NCI-H82 treated with DMSO at 0.1 percent for 48 hours (cell line): ENCODE measurements around the gene PSME2.

Experiments
- DNase-seq: peaks from one replicate; lab custom pipeline; 2025; ENCODE audit not compliant: unreplicated experiment; lab: John Stamatoyannopoulos, UW

The PSME2 gene

GRCh38 chr14:24156840-24157239, 10.4 kb upstream of the PSME2 start:
- no peak for DNase-seq

GRCh38 chr14:24155100-24155499, 8.7 kb upstream of the PSME2 start:
- no peak for DNase-seq

DNA sequence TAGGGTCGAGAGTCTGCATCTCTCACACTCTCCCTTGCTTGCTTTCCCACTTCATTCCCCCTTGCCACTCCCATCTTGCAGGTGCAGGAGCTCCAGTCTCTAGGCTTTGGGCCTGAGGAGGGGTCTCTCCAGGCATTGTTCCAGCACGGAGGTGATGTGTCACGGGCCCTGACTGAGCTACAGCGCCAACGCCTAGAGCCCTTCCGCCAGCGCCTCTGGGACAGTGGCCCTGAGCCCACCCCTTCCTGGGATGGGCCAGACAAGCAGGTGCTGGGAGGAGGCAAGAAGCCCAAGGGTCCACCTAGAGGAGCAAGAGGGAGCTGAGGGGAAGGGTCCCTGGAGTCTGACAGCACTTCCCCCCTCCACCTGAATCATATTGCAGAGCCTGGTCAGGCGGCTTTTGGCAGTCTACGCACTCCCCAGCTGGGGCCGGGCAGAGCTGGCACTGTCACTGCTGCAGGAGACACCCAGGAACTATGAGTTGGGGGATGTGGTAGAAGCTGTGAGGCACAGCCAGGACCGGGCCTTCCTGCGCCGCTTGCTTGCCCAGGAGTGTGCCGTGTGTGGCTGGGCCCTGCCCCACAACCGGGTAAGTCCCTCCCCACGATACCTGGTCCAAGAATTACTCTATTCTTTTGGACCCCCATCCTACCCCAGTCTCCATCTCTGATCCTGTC, 5.1 kb upstream of the PSME2 start:
- DNase-seq = no peak

DNA sequence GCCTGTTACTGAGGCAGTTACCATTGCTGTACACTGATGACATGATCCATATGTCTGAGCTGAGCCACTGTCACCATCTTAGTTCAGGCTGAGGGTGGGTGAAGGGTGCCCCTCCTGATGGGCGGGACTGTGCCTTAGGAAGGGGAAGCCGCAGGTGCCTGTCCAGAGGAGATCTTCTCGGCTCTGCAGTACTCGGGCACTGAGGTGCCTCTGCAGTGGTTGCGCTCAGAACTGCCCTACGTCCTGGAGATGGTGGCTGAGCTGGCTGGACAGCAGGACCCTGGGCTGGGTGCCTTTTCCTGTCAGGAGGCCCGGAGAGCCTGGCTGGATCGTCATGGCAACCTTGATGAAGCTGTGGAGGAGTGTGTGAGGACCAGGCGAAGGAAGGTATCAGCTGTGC, 4.6 kb upstream of the PSME2 start:
- DNase-seq = no peak

GRCh38 chr14:24150567-24150966, 4.2 kb upstream of the PSME2 start:
- no peak for DNase-seq

- DNase-seq = no peak
Measured at GRCh38 chr14:24150061-24150460, 3.7 kb upstream of the PSME2 start.

- DNase-seq = no peak
Measured at GRCh38 chr14:24149302-24149969, 3.0 kb upstream of the PSME2 start.

GRCh38 chr14:24147761-24148428, 1.5 kb upstream of the PSME2 start:
- no peak for DNase-seq

- DNase-seq = peak; percentile 94
Measured at GRCh38 chr14:24146978-24147760, 759 bp upstream of the PSME2 start, which contains the start of gene RNF31. Gene RNF31, plus strand, starts transcription at chr14:24147498. Its CDS starts 201 bp downstream, at chr14:24147699.

GRCh38 chr14:24145690-24146452, 539 bp downstream of the PSME2 start:
- no peak for DNase-seq

DNA sequence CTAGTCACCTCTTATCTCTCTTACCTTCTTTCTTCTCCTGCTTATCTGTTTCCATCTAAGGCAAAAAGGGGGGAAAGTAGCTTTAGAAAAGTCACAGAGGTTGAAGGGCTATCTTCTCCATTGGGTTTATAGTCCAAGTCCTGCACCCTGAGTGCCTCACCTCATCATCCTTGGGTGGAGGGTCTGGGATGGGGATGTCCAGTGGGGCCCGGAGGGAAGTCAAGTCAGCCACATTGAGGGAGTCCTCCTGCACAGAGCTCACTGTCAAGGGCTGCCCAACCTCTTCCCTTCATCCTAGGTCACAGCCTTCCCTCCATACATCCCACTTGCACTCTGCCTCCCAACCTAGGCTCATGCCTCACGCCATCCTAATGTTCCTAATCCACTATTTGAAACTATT, 1.2 kb downstream of the PSME2 start:
- DNase-seq = no peak

DNA sequence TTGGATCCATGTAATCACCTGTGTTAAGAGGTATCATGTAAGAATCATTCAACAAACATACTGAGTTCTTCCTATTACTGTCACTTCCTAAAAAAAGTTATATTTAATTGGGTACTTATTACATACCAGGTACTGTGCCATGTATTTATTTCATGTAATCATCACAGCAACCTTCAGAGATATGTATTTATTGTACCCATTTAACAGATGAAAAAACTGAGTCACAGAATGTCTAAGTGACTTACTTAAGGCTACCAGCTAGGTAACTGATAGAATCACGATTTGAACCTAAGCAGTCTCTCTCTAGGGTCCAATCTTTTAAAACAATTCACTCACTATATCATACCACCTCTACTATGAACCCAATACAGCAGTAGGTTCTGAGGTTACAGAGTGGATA, 2.0 kb downstream of the PSME2 start:
- DNase-seq = no peak

DNA sequence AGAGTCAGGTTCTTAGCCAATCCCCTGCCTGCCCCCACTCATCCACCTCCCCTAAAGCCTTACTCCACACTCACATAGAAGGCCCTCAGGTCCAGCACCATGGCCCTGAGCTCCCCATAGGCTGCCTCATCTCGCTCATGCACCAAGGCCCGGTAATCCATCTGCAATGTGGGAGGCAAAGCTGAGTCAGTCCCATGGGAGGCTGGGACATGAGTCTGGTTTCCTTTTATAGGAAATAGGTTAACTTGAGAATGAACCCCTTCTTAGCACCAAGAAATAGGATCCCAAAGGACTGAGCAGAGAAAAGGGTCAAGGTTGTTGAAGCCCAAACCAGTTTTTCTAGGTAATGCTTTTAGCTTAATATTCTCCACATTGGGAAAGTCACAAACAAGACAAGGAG, 2.9 kb downstream of the PSME2 start:
- no peak for DNase-seq

DNA sequence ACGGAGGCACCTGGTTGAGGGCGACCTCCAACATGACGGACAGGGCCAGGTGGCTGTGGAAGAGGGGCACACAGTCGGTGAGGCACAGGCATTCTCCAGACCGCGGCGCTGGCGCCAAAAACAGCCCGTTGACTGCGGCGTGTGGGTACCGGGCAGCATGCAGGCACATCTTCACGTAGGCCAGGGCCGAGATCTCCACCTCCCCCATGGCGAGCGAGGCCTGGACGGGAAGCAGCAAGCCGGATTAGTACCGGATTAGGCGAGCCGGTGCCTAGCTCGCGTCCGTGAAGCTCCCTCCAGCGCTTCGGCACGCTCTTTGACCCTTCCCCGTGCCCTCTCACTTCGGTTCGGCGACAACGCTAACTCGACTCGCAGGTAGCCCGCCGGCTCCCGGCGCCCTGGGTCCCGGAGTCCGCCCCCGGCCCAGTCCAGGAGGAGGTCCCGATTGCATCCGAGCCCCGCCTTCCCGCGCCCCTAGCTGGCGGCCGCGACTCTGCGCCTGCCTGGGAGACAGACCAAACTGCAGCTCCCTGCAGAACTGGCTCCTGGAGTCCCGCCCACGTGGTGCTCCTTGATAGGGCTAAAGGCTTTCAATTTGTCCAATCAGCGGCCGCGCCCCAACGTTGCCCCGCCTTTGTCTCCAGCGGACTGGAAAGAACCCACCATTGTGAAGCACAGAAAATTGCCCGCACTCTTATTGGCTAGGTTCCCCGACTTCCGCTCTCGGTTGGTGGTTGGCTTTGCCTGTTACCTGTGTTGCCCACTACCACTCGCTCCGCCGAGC, 5.1 kb downstream of the PSME2 start, which contains the start of gene EMC9:
Gene EMC9 (minus strand): TSS at position 495 of the 784 bp plus-strand sequence. CDS start 287 bp downstream, at position 208.
- DNase-seq = peak; percentile 96

DNA sequence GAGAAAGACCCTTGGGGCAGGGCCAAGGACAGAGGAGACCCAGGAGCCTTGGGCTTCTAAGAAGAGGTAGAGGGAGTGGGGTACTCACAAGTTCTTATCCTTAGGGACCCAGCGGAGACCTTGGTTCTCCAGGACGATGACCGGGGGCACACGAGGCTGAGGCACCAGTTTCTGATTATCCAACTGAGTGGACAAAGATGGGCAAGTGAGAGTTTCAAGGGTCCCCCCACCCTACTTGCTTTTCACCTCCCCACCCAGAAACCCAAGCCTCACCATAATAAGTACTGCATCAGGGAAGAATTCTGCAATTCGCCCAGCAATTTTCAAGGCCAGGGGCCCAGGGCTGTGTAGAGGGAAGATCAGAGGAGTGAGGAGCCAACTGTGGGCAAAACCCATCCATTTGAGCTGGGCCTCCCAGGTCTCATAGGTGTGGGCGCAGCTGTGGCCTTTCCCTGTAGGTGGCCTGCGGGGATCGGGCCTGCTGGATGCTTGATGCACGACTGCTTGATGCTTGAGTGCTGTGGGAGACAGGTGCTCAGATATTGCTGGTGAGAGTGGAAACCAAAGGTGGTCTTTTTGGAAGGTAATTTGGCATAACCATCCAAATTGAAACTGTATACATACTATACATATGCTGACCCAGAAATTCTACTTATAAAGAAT, 7.0 kb downstream of the PSME2 start:
- no peak for DNase-seq

- no peak for DNase-seq
Measured at GRCh38 chr14:24138396-24139271, 7.8 kb downstream of the PSME2 start.

- no peak for DNase-seq
Measured at GRCh38 chr14:24137529-24138395, 8.6 kb downstream of the PSME2 start.
